Muscle layer of colon (tissue), 2 donors: ENCODE measurements around the gene MBD5.
A peak's percentile ranks its signal among the peaks of the same experiment; 100 is the strongest.
"Not testable (repeated sequence)": the region's sequence is repeated elsewhere in the genome, so short reads cannot be mapped to it uniquely, and the experiment has no call there.

ENCODE experiments used
- H3K27ac ChIP-seq: one replicate; pipeline ENCODE4 v1.7.0; 2013; ENCODE audit warnings: low read depth, mild to moderate bottlenecking, low read length, moderate library complexity
- H3K27me3 ChIP-seq, 2 donors: one replicate each; pipeline ENCODE4 v1.7.0; 2013; ENCODE audit warnings: low read length in 2 of 2, mild to moderate bottlenecking in 2 of 2; ENCODE audit not compliant: insufficient read depth in 2 of 2, control insufficient read depth in 1 of 2
- H3K36me3 ChIP-seq: one replicate; pipeline ENCODE4 v1.7.0; 2013; ENCODE audit warnings: mild to moderate bottlenecking, low read length; ENCODE audit not compliant: insufficient read depth
- H3K4me1 ChIP-seq: one replicate; pipeline ENCODE4 v1.7.0; 2013; ENCODE audit warnings: mild to moderate bottlenecking, low read length; ENCODE audit not compliant: insufficient read depth
- H3K4me3 ChIP-seq, 2 donors: one replicate each; pipeline ENCODE4 v1.7.0; 2013; ENCODE audit warnings: low read length in 2 of 2, low read depth in 1 of 2, mild to moderate bottlenecking in 1 of 2, moderate library complexity in 1 of 2
- H3K9ac ChIP-seq: one replicate; pipeline ENCODE4 v1.7.0; 2013; ENCODE audit warnings: low read length
- H3K9me3 ChIP-seq: one replicate; pipeline ENCODE4 v1.7.0; 2013; ENCODE audit warnings: mild to moderate bottlenecking, low read length
- donor health status: abdominal sarcoma.
- donor health status: Adenocarcinoma of cecum.

The MBD5 gene

DNA sequence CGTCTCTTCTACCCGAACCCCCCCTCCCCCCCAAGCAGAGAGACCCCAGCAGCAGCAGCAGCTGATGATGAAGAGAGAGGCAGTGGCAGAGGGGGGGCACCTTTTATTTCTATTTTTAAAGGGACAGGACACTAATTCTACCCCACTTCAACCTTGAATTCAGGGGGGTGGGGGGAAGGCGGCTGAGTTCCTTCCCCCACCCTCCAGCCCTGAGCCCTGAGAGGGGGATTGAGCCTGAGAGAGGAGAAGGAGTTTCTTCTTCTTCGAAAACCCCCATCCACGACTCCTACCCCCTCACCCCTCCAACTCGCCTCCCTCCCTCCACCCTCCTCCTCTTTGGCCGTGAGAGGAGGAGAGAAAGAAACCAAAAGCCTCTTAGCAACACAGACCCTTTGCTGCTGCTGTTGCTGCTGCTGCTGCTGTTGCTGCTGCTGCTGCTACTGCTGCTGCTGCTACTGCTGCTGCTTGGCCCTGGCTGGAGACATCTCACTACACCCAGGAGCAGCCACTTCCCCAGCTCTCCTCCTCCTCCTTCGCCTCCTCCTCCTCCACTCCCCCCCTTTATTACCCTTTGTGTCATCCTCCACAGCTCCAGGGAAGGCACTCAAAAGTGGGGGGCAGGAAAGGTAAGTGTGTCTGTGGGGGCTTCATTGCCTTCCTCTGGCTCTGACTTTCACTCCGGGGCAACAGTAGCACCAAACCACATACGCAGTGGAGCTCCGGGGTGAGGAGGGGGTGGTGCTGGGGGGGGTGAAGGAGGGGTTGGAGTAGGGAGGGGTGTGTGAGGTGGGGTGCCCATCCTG, at the start of gene MBD5:
Gene MBD5 (plus strand): TSS at position 33 of the 803 bp plus-strand sequence.
- H3K9me3 ChIP-seq = no peaks in the 10 kb centered on the region
- peaks cover 10% of the 10 kb centered on the region for H3K4me1 ChIP-seq
- no peaks in the 10 kb centered on the region for H3K27me3 ChIP-seq
- H3K36me3 ChIP-seq = no peaks in the 10 kb centered on the region
- peak within 1 kb of the TSS; percentile 94 for H3K27ac ChIP-seq
- H3K4me3 ChIP-seq = peak within 1 kb of the TSS; percentile 94 to 97
- peak within 1 kb of the TSS; percentile 96 for H3K9ac ChIP-seq

DNA sequence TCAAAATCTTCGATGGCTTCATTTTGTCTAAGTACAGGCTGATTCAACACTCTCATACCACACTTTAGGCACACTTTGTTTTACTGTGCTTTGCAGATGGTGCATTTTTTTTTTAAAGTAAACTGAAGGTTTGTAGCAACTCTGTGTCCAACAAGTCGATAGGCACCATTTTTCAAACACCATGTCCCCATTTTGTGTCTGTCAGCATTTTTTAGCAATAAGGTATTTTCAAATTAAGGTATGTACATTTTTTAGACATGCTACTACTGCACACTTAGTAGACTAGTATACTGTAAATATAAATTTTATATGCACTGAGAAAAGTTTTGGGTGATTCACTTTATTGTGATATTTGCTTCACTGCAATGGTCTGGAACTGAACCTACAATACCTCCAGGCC, 44.8 kb upstream of the MBD5 start:
- H3K9ac ChIP-seq = no peak overlapping the region
- H3K27me3 ChIP-seq = no peaks in the 10 kb centered on the region
- no peak overlapping the region for H3K27ac ChIP-seq
- no peak overlapping the region for H3K4me3 ChIP-seq
- H3K4me1 ChIP-seq = peaks cover 8% of the 10 kb centered on the region
- H3K36me3 ChIP-seq = no peaks in the 10 kb centered on the region
- no peaks in the 10 kb centered on the region for H3K9me3 ChIP-seq

GRCh38 chr2:147977679-147978078, 43.2 kb upstream of the MBD5 start:
- Histone ChIP-seq H3K9ac (no peak overlapping the region), H3K36me3 (no peaks in the 10 kb centered on the region), H3K4me3 (no peak overlapping the region), H3K9me3 (no peaks in the 10 kb centered on the region), H3K27me3 (no peaks in the 10 kb centered on the region), H3K27ac (no peak overlapping the region), H3K4me1 (peaks cover 11% of the 10 kb centered on the region)

- Histone ChIP-seq H3K9ac (no peak overlapping the region), H3K27ac (no peak overlapping the region), H3K27me3 (no peaks in the 10 kb centered on the region), H3K9me3 (no peaks in the 10 kb centered on the region), H3K4me1 (peaks cover 11% of the 10 kb centered on the region), H3K4me3 (no peak overlapping the region), H3K36me3 (no peaks in the 10 kb centered on the region)
Measured at GRCh38 chr2:147980940-147981528, 39.9 kb upstream of the MBD5 start.

GRCh38 chr2:147989102-147989501, 31.8 kb upstream of the MBD5 start:
- H3K4me3 ChIP-seq = no peak overlapping the region
- H3K4me1 ChIP-seq = peaks cover 4% of the 10 kb centered on the region
- H3K9me3 ChIP-seq = no peaks in the 10 kb centered on the region
- H3K36me3 ChIP-seq = no peaks in the 10 kb centered on the region
- H3K27me3 ChIP-seq = no peaks in the 10 kb centered on the region
- no peak overlapping the region for H3K27ac ChIP-seq
- H3K9ac ChIP-seq = no peak overlapping the region

DNA sequence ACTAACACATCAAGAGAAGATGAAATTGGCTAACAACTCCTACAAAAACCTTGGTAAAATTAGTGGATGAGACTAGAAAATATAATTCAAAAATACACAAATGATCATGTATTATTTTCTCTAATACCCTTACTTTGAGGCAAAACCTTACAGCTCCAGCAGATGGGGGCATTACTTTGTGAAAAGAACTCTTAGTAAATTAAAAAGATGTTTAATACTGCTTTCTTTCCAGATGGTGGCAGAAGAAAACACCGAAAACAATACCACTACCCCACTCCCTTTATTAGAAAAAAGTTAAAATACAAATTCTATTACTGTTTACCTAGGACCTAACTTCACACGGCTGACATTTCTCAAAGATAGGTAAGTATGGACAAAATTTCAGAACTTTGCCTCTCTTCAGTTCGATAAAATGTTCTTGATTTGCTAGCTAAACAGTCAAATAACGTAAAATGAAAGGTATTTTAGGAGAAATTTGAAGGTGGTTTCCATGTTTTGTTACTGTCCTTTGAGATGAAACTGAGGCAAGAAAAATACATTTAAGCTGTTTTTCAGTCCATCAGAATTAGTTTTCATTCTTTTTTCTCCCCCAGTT, 31.0 kb upstream of the MBD5 start:
- Histone ChIP-seq H3K27ac (no peak overlapping the region), H3K36me3 (no peaks in the 10 kb centered on the region), H3K9ac (no peak overlapping the region), H3K4me1 (peaks cover 4% of the 10 kb centered on the region), H3K9me3 (no peaks in the 10 kb centered on the region), H3K4me3 (no peak overlapping the region), H3K27me3 (no peaks in the 10 kb centered on the region)

DNA sequence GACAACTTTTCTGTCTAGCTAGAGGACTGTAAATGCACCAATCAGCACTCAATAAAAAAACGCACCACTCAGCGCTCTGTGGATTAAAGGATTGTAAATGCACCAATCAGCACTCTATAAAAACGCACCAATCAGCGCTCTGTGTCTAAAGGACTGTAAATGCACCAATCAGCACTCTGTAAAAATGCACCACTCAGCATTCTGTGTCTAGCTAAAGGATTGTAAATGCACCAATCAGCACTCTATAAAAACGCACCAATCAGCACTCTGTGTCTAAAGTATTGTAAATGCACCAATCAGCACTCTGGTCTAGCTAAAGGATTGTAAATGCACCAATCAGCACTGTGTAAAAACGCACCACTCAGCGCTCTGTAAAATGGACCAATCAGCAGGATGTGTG, 25.9 kb upstream of the MBD5 start:
- not testable (repeated sequence) for H3K9ac ChIP-seq, H3K4me3 ChIP-seq, H3K36me3 ChIP-seq, H3K4me1 ChIP-seq, H3K9me3 ChIP-seq, H3K27me3 ChIP-seq, H3K27ac ChIP-seq

GRCh38 chr2:147996828-147997227, 24.1 kb upstream of the MBD5 start:
- H3K36me3 ChIP-seq = no peaks in the 10 kb centered on the region
- H3K27ac ChIP-seq = no peak overlapping the region
- H3K27me3 ChIP-seq = no peaks in the 10 kb centered on the region
- H3K9me3 ChIP-seq = no peaks in the 10 kb centered on the region
- peaks cover 3% of the 10 kb centered on the region for H3K4me1 ChIP-seq
- no peak overlapping the region for H3K4me3 ChIP-seq
- no peak overlapping the region for H3K9ac ChIP-seq

GRCh38 chr2:147998203-147998602, 22.7 kb upstream of the MBD5 start:
- H3K9ac ChIP-seq = no peak overlapping the region
- peaks cover 3% of the 10 kb centered on the region for H3K4me1 ChIP-seq

GRCh38 chr2:147999126-147999525, 21.8 kb upstream of the MBD5 start:
- Histone ChIP-seq H3K27me3 (no peaks in the 10 kb centered on the region), H3K9me3 (no peaks in the 10 kb centered on the region), H3K4me3 (no peak overlapping the region), H3K36me3 (no peaks in the 10 kb centered on the region), H3K9ac (no peak overlapping the region), H3K4me1 (peaks cover 3% of the 10 kb centered on the region), H3K27ac (no peak overlapping the region)

More at GRCh38 chr2:147998203-147998602, 22.7 kb upstream of the MBD5 start:
- no peak overlapping the region for H3K27ac ChIP-seq
- no peak overlapping the region for H3K4me3 ChIP-seq
- H3K36me3 ChIP-seq = no peaks in the 10 kb centered on the region
- H3K27me3 ChIP-seq = no peaks in the 10 kb centered on the region
- no peaks in the 10 kb centered on the region for H3K9me3 ChIP-seq

- Histone ChIP-seq H3K4me3 (no peak overlapping the region), H3K9ac (no peak overlapping the region), H3K4me1 (peaks cover 3% of the 10 kb centered on the region), H3K9me3 (no peaks in the 10 kb centered on the region), H3K27ac (no peak overlapping the region), H3K27me3 (no peaks in the 10 kb centered on the region), H3K36me3 (no peaks in the 10 kb centered on the region)
Measured at GRCh38 chr2:148000095-148000494, 20.8 kb upstream of the MBD5 start.
